HEK293T (cell line): ENCODE measurements around the gene TLX3.

ENCODE experiments used
- BHLHE40 ChIP-seq: fragments of 450-650 bp; IDR thresholded peaks from 2 replicates; pipeline ENCODE4 v1.6.1; 2016; ENCODE audit warnings: mild to moderate bottlenecking, moderate library complexity, borderline replicate concordance
- FOXA1 ChIP-seq: fragments of 450-650 bp; IDR thresholded peaks from 2 replicates; pipeline ENCODE4 v1.6.1; 2016; ENCODE audit warnings: mild to moderate bottlenecking
- FOXK2 ChIP-seq: fragments of 450-650 bp; IDR thresholded peaks from 2 replicates; pipeline ENCODE4 v1.6.1; 2016; ENCODE audit warnings: mild to moderate bottlenecking
- FOXM1 ChIP-seq: fragments of 450-650 bp; IDR thresholded peaks from 2 replicates; pipeline ENCODE4 v1.6.1; 2017; ENCODE audit warnings: mild to moderate bottlenecking, borderline replicate concordance
- L3MBTL2 ChIP-seq: fragments of 450-650 bp; conservative IDR thresholded peaks from 2 replicates; pipeline ENCODE4 v1.6.1; 2016; ENCODE audit warnings: mild to moderate bottlenecking
- NFRKB ChIP-seq: fragments of 450-650 bp; IDR thresholded peaks from 2 replicates; pipeline ENCODE4 v1.6.1; 2016; ENCODE audit warnings: mild to moderate bottlenecking, moderate library complexity
- SP1 ChIP-seq: fragments of 450-650 bp; IDR thresholded peaks from 2 replicates; pipeline ENCODE4 v1.6.1; 2017
- SUZ12 ChIP-seq: fragments of 450-650 bp; IDR thresholded peaks from 2 replicates; pipeline ENCODE4 v1.6.1; 2016; ENCODE audit warnings: mild to moderate bottlenecking
- ZNF384 ChIP-seq: fragments of 450-650 bp; IDR thresholded peaks from 2 replicates; pipeline ENCODE4 v1.6.1; 2016

DNA sequence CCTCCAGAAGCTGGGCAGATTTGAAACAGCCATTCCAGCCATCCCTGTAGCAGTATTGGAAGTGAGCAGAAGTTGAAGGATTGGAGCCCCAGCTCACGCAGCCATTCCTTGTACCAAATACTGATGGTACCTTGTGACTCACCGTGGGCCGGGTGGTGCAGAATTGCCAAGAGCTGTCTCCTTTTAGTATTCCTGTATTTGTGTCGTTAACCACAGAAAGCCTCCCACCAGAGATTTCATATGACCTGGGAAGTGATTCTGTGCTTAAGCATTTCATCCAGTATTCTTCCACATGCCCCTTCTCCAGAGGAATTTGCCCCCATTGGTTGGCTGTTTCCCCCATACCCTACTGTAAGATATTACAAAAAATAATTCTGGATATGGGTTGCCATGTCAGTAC is 17.7 kb upstream of the TLX3 start:
- TF ChIP-seq SUZ12, result no peak
- TF ChIP-seq BHLHE40, result no peak
- no peak for TF ChIP-seq NFRKB
- TF ChIP-seq L3MBTL2, result no peak
- TF ChIP-seq ZNF384, result no peak
- TF ChIP-seq FOXM1, result no peak
- TF ChIP-seq FOXA1, result no peak
- TF ChIP-seq FOXK2, result no peak
- TF ChIP-seq SP1, result no peak
